H1 (cell line): ENCODE measurements around the gene UBE3B. TPM values are rescaled to one million over a fixed set of nuclear protein-coding genes. Genes with fewer than 3 reads are reported as not detected.

Source experiments
- CBX8 ChIP-seq: fragments of 300-800, 300-1000 bp; sonication (generic); IDR thresholded peaks from 2 replicates; pipeline ENCODE4 v1.7.1; 2016; ENCODE audit warnings: low read depth, low read length, borderline replicate concordance
- EP300 ChIP-seq, 2 experiments: IDR thresholded peaks; 1 replicate in 1 of 2; 2 replicates in 1 of 2; pipeline ENCODE4 v1.6.1; 2011 to 2012; ENCODE audit warnings: low read depth in 2 of 2, low read length in 2 of 2, mild to moderate bottlenecking in 2 of 2, borderline replicate concordance in 1 of 2, inconsistent platforms in 1 of 2, moderate library complexity in 1 of 2
- FOSL1 ChIP-seq: IDR thresholded peaks from 2 replicates; pipeline ENCODE4 v1.6.1; 2011; ENCODE audit warnings: mild to moderate bottlenecking, low read depth, low read length, moderate library complexity; ENCODE audit not compliant: insufficient read depth
- MAFK ChIP-seq: IDR thresholded peaks from 2 replicates; pipeline ENCODE4 v1.6.1; 2012; ENCODE audit warnings: low read depth, mild to moderate bottlenecking, improper control_type of control experiment, low read length
- POLR2AphosphoS5 ChIP-seq: IDR thresholded peaks from 2 replicates; pipeline ENCODE4 v1.6.1; 2011; ENCODE audit warnings: low read depth, low read length
- RFX5 ChIP-seq: IDR thresholded peaks from 2 replicates; pipeline ENCODE4 v1.6.1; 2011; ENCODE audit warnings: low read depth, low read length, improper control_type of control experiment, borderline replicate concordance
- SP2 ChIP-seq: IDR thresholded peaks from 2 replicates; pipeline ENCODE4 v1.6.1; 2012; ENCODE audit warnings: mild to moderate bottlenecking, low read length, inconsistent platforms
- polyA plus RNA-seq, 7 experiments: library from polyadenylated mRNA; depleted of rRNA in 3 of 7; stranded (reverse) in 5 of 7; unstranded in 2 of 7; fragments of >200 nt in 5 of 7; fragments of 200-250 nt in 2 of 7; gene quantifications; 1 replicate in 5 of 7; 2 replicates in 1 of 7; 4 replicates in 1 of 7; pipeline versions ENCODE4 v1.2.1 to v1.2.3, GENCODE V29; 2011 to 2013; ENCODE audit warnings: missing spikeins in 2 of 7, mixed read lengths in 2 of 7
- total RNA-seq: library from RNA; stranded (reverse); fragmentation: NEBNext Ultra II Directional; extraction: Animal tissue kit (Norgen Biotek cat#: 25700); gene quantifications from 2 replicates; pipeline ENCODE4 v1.2.1, GENCODE V29; 2021

Gene UBE3B
- total and polyA plus RNA-seq, 2 of the 8 experiments (the other 6 are each of a cell fraction or from before 2014, with no cell fraction given), result 14.0 to 21.1 TPM

DNA sequence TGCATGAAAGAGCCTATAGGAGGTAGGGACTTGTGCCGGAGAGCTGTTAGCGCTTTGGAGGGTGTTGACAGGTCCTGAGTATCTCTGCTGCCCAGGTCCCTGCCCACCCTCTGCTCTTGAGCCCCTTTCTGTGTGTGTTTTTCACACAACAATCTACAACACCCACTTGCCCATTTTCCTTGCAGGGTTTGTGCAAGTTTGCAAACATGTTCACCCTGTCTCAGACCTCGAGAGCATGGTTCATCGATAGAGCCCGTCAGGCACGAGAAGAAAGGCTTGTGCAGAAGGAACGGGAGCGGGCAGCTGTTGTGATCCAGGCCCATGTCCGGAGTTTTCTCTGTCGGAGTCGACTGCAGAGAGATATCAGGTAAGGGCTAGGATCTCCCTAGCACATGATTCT, 5.9 kb downstream of the UBE3B start (continued):
- TF ChIP-seq EP300 (IDR thresholded peaks at IDR 0.05; ENCODE audit: borderline replicate concordance in 1 of 2, low read depth in 2 of 2, low read length in 2 of 2) (no peak), RFX5 (no peak), FOSL1 (no peak), SP2 (no peak), POLR2AphosphoS5 (no peak), CBX8 (no peak), MAFK (no peak)
